Activated T-cell treated with anti-CD3 and anti-CD28 coated beads, Interleukin-2, amount 50 U/mL, for 72 hours (primary cell): ENCODE results near the gene PLA2G4F. TPM values are rescaled to one million over a fixed set of nuclear protein-coding genes. Genes with fewer than 3 reads are reported as not detected.

Experiments
- ATAC-seq, 2 donors: fragments of 150-1000 bp; cut with Tn5 transposase; replicated peaks in 1 of 2; 2 replicates each; pipeline ENCODE4 v1.10.0; 2021; ENCODE audit warnings: moderate library complexity in 2 of 2, mild to moderate bottlenecking in 1 of 2
- DNase-seq, 2 donors: peaks; one replicate each; pipeline ENCODE4 v3.0.0; 2021 to 2022; ENCODE audit warnings: mixed read lengths in 1 of 2
- H3K27ac Mint-ChIP-seq: one replicate; pipeline ENCODE4 v1.8.0; 2022; ENCODE audit warnings: mild to moderate bottlenecking, moderate library complexity, mixed read lengths
- H3K27me3 Mint-ChIP-seq: one replicate; pipeline ENCODE4 v1.8.0; 2022; ENCODE audit warnings: low read depth, mixed read lengths
- H3K36me3 Mint-ChIP-seq, 2 donors: one replicate each; pipeline ENCODE4 v1.8.0; 2022; ENCODE audit warnings: mixed read lengths in 2 of 2, mild to moderate bottlenecking in 1 of 2; ENCODE audit not compliant: insufficient read depth in 2 of 2
- H3K4me1 Mint-ChIP-seq: one replicate; pipeline ENCODE4 v1.8.0; 2022; ENCODE audit warnings: low read depth, mixed read lengths
- H3K4me3 Mint-ChIP-seq, 2 donors: one replicate each; pipeline ENCODE4 v1.8.0; 2022; ENCODE audit warnings: mild to moderate bottlenecking in 2 of 2, mixed read lengths in 2 of 2, moderate library complexity in 2 of 2
- H3K9me3 Mint-ChIP-seq, 2 donors: one replicate each; pipeline ENCODE4 v1.8.0; 2022; ENCODE audit warnings: mixed read lengths in 2 of 2
- total RNA-seq, 2 donors: library from RNA; stranded (reverse); gene quantifications; one replicate each; pipeline ENCODE4 v1.2.3, GENCODE V29; 2022

PLA2G4F gene
- total RNA-seq, 2 donors from 2014 or later = 0.07 TPM; not detected in 1

DNA sequence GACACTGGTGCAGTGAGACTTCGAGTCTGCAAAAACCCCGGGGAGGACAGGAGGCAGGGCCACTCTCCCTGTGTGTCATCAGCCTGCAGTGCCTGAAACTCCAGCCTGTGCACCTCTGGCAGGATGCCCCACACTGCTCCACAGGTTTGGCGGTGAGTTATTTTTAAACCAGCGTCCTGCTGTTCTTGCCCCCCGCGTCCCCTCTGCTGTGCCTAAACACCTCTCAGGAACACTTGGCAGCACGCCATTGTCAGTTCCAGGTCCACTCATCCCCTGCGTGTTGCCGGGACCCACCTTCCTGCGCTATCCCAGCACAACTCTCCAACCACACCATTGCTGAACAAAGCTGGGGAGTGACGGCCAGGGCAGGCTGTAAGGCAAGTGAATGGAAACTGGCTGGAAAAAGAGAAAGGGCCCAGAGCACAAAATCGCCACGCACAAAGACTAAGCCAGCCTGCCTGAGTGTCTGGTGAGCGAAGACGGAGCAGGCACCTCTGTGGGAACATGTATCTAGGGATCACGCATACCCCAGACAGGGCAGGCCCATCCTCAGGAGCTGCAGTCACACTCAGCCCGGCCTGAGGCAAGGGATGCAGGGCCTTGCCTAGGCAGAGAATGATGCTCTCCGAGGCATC is 3.1 kb upstream of the PLA2G4F start:
- Mint-ChIP-seq H3K27ac (no peak overlapping the region), H3K27me3 (no peaks in the 10 kb centered on the region), H3K36me3 (peaks cover 3 to 7% of the 10 kb centered on the region in 2 donors), H3K9me3 (no peaks in the 10 kb centered on the region), H3K4me1 (no peaks in the 10 kb centered on the region), H3K4me3 (no peak overlapping the region)
- DNase-seq (no peak), ATAC-seq (no peak)

DNA sequence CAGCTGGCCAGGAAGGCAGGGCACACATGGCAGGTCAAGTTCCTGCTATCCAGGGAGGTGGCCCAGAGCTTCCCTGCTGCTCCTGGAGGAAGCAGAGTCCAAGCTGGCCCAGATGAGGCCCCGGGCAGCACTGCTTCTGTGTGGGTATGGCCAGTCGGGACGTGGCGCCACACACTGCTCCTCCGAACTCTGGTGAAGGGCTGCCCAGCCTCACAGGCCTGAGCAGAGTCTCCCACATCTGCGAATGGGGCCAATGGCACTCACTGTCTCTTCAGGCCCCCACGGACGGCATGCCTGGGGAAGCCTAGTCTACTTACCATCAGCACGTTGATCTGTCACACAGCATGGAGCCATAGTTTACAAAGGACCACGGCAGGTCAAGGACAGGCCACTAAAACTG is 2.5 kb upstream of the PLA2G4F start:
- Mint-ChIP-seq H3K4me1 (no peaks in the 10 kb centered on the region), H3K27ac (no peak overlapping the region), H3K36me3 (peaks cover 3 to 7% of the 10 kb centered on the region in 2 donors), H3K4me3 (no peak overlapping the region), H3K9me3 (no peaks in the 10 kb centered on the region), H3K27me3 (no peaks in the 10 kb centered on the region)
- DNase-seq = no peak
- ATAC-seq = no peak

DNA sequence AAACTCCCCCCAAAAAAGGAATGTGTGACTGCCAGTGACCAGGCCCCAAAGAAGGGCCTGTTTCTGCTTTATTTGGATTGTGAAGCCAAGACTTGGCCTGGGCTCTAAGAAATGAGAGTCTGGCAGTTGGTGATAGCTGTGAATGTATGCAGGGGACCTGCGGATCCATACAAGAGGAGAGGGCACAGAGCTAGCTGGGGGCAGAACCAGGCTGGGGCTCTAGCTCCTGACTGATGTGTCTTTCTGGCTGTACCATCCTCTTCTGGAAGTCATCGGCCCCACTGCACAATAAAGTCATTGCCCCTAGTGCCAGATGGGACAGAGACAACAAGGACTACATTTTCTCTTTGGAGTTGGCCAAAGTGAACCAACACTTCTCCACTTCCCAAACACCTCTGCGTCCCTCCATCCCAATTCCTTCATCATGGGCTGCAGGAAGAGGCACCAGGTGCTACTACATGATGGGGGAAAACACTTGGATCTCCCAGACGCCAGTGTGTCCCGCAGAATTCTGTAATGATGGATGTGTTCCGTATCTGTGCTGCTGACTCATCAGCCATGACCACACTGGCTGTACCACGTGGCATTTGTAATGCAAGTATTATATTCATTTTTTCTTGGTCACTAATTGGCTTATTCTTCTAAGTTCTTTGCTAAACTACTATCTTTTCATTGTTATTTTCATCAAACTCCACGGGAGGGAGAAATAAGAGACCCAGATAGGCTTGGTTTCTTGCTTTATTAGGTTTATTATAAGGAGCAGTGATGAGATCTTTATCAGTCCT is 1.7 kb upstream of the PLA2G4F start:
- Mint-ChIP-seq H3K4me1 (no peaks in the 10 kb centered on the region), H3K27ac (no peak overlapping the region), H3K36me3 (peaks cover 3 to 7% of the 10 kb centered on the region in 2 donors), H3K27me3 (no peaks in the 10 kb centered on the region), H3K9me3 (no peaks in the 10 kb centered on the region), H3K4me3 (no peak overlapping the region)
- no peak for ATAC-seq
- DNase-seq = no peak

DNA sequence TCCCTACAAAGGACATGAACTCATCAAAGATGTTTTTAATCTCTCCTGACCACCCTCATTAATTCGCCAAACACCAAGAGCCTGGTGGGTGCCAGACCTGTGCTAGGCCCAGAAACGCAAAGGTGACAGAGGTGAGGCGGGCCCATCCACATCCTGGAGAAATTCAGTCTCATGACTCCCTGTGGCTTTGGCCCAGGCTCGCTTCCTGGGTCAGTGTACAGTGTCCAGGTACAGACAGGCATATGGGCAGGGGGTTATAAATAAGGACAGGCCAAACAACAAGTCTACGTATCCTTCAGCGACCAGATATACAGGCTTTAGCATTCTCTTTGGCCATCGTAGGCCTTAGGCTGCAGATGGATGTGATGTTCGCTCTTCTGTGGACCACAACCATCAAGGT is 945 bp upstream of the PLA2G4F start:
- no peak for DNase-seq
- no peak overlapping the region for H3K4me3 Mint-ChIP-seq
- H3K4me1 Mint-ChIP-seq = no peaks in the 10 kb centered on the region
- no peak for ATAC-seq
- no peak overlapping the region for H3K27ac Mint-ChIP-seq
- no peaks in the 10 kb centered on the region for H3K27me3 Mint-ChIP-seq
- no peaks in the 10 kb centered on the region for H3K9me3 Mint-ChIP-seq
- H3K36me3 Mint-ChIP-seq = peaks cover 3 to 7% of the 10 kb centered on the region in 2 donors

DNA sequence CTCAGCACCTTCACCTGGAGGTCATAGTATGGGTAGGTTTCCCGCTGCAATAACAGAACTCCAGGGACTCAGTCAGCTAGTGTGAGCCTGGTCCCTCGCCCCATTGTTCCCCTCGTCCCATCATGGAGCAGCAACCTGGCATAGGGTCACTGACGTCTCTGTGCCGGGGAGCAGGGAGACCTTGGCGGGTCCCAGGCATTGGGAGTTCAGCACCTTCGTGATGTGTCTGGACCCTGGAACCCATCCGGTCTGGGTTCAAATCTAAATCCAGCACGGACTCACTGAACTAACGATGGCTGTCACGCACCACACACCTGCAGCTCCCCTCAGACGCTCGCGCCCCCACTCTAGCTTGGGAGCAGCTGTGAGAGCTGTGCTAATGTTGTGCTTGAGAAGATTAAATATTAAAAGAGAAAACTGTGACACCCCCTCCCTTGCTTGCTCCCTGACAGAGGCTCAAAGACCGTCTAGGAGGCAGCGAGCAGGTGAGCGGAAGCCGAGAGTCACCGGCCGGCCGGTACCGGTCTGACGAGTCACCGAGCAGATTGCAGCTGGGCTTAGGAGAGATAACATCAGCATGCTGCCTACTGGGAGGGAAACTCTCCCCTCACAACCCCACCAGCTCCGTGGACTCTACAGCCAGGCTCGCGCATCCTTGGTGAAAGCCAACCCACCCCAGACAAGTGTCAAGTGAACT is 742 bp downstream of the PLA2G4F start:
- H3K4me3 Mint-ChIP-seq = no peak overlapping the region
- H3K36me3 Mint-ChIP-seq = peaks cover 1 to 2% of the 10 kb centered on the region in 2 donors
- no peak overlapping the region for H3K27ac Mint-ChIP-seq
- DNase-seq (no peak), ATAC-seq (no peak)
- H3K4me1 Mint-ChIP-seq = no peaks in the 10 kb centered on the region
- no peaks in the 10 kb centered on the region for H3K27me3 Mint-ChIP-seq
- no peaks in the 10 kb centered on the region for H3K9me3 Mint-ChIP-seq

DNA sequence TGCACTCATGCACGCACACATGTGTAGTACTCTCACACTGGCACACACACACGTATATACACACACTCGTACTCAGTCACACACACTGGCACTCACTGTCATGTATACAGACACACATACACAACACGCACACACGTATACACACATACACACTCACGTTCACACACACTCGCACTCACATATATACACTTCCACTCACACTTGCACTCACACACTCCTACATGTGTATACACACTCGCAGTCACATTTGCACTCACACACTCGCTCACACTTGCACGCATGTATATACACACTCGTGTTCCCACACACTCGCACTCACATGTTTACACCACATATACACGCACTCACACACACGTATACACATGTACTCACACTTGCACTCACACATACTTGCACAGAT is 1.5 kb downstream of the PLA2G4F start:
- H3K27ac Mint-ChIP-seq = no peak overlapping the region
- H3K4me3 Mint-ChIP-seq = no peak overlapping the region
- no peaks in the 10 kb centered on the region for H3K4me1 Mint-ChIP-seq
- DNase-seq (no peak), ATAC-seq (peak; percentile 6 to 10)
- peaks cover under 1 to 1% of the 10 kb centered on the region in 2 donors for H3K36me3 Mint-ChIP-seq
- H3K9me3 Mint-ChIP-seq = no peaks in the 10 kb centered on the region
- no peaks in the 10 kb centered on the region for H3K27me3 Mint-ChIP-seq

DNA sequence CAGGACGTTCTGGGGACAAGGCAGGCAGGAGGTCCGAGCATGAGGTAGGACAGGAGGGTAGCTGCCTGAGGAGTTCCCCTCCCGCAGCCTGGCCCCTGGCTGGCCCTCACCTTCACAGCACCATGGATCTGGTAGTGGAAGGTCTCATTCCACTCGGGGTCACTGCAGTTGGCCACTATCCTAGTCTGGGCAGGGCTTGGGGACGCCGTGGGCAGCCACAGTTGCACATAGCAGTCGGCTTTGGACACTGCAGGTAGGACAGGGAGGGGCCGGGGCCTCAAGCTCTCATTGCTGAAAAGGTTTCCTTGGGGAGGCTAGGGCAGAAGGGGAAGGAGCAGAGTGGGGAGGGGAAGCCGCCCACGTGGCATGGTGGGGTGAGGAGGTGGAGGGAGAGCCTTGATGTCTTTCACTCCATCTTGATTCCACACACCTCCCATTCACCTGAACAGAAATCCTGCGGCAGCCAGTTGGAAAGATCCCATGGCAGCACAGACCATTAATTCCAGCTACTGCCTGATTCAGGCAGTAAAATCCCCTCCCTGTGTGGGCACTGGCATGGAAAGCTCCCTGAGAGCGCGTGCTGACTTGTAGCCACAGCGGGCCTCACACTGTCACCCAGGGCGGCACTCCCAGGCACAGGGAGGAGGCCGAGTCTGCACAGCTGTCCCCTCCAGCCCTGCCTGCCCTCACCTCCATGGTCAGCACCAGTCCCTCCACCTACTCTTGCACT is 2.1 kb downstream of the PLA2G4F start:
- peaks cover 0 to 1% of the 10 kb centered on the region in 2 donors for H3K36me3 Mint-ChIP-seq
- H3K4me3 Mint-ChIP-seq = no peak overlapping the region
- DNase-seq (no peak), ATAC-seq (peak; percentile 3 to 28)
- no peaks in the 10 kb centered on the region for H3K4me1 Mint-ChIP-seq
- H3K27me3 Mint-ChIP-seq = no peaks in the 10 kb centered on the region
- H3K27ac Mint-ChIP-seq = no peak overlapping the region
- no peaks in the 10 kb centered on the region for H3K9me3 Mint-ChIP-seq

DNA sequence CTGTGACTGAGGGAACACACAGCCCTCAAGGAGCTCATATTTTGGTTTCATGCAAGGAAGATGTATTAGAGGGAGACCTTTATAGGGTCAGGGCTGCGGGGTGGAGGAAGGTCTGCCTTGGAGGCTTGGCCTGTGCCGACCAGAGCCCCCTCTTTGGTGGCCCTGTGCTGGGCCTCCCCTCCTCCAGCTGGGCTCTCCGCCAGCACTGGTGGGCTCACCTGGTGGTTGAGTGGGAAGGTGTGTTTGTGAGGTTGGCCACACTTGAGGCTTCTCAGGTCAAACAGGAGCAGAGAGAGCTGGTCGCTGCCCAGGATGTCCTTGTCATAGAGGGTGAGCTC is 2.6 kb downstream of the PLA2G4F start:
- Mint-ChIP-seq H3K27ac (no peak overlapping the region), H3K36me3 (peaks cover 0 to 1% of the 10 kb centered on the region in 2 donors), H3K4me3 (no peak overlapping the region), H3K27me3 (no peaks in the 10 kb centered on the region), H3K4me1 (no peaks in the 10 kb centered on the region), H3K9me3 (no peaks in the 10 kb centered on the region)
- ATAC-seq = no peak
- DNase-seq = no peak

DNA sequence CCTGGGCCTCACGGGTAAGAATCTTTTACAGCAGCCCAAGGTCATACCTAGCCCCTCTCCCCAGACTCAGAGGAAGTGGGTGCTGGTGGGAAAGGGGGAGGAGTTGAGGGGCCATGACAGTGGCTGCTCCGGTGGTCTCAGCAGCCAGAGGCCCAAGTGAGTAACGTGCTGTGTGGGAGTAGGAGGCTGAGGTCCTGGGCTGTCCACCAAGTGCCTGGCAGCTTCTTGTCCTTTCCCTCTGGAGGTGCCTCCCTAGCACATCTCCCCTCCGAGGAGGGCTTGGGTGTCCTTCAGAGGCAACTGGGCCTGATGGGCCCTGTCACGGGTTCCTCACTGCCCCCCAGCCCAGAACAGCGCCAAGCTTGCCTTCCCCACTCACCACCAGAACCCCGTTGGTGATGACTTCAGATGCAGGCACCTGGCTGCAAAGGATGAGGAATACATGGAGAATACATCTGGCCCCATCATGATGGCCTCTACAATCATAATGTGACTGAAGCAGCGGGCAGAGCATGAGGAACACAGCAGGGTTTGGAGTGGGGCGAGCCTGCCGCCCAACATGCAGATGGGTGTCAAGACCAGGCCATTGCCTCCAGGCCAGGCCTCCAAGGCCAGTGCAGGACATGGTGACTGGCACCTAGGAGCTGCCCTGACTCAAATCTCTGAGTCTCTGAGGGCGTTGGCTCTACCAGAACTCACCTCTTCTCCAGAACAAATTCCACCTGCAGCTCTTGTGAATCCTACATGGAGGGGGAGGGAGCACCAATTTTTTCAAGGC is 3.3 kb downstream of the PLA2G4F start:
- ATAC-seq = no peak
- Mint-ChIP-seq H3K9me3 (no peaks in the 10 kb centered on the region), H3K36me3 (no peaks in the 10 kb centered on the region)

DNA sequence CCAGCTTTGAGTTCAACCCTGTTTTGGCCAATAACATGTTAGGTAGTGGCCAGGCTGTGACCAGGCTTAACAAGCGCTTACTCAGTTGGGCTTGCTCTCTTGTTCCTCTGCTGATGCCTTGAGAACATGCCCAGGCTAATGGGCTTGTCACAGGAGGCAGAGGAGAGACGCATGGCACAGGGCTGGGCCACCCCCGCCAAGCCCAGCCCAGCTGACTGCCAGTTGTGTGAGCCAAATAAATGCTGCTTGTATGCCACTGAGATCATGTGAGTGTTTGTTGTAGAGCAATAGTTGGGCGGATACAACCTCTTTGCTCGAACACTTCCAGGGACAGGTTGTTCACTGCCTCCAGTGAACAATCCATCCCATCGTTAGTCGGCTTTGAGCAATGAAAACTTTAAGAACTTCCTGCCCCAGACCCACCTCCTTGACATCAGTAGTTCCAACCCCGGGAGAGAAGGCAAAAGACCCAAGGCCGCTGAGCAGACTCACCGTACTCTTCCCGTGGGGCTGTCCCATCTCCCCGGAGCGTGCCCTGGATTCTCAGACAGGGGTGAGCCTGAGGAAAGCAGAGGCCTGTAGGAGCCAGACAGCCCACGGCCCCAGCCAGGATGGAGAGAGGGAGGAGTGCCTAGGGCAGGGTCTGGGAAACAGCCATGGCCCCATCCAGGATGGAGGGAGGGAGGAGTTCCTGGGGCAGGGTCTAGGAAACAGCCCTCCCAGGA is 4.1 kb downstream of the PLA2G4F start:
- Mint-ChIP-seq H3K4me3 (no peak overlapping the region), H3K27ac (no peak overlapping the region), H3K36me3 (no peaks in the 10 kb centered on the region), H3K4me1 (no peaks in the 10 kb centered on the region), H3K9me3 (no peaks in the 10 kb centered on the region), H3K27me3 (no peaks in the 10 kb centered on the region)
- ATAC-seq (no peak), DNase-seq (no peak)

More for the DNA sequence above, 3.3 kb downstream of the PLA2G4F start:
- Mint-ChIP-seq H3K4me1 (no peaks in the 10 kb centered on the region), H3K27ac (no peak overlapping the region), H3K4me3 (no peak overlapping the region), H3K27me3 (no peaks in the 10 kb centered on the region)
- DNase-seq = no peak

DNA sequence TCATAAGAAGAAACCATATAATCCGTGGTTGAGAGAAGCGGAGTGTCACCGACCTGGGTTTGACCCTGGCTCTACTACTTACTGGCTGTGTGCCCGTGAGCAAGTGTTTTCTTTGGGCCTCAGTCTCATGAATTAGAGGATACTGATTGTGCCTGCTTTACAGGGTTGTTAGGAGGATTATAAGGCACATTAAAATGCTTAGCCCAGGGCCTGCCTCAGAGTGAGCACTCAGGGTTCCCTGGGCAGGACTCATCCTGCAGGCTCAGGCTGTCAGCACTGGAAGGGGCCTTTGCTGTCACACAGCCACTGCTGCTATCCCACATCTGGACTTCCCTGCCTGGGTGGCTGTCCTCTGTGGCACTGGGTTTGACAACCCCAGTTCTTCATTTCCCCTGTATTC is 4.7 kb downstream of the PLA2G4F start:
- DNase-seq (no peak), ATAC-seq (no peak)
- no peaks in the 10 kb centered on the region for H3K36me3 Mint-ChIP-seq
- H3K27me3 Mint-ChIP-seq = no peaks in the 10 kb centered on the region
- H3K4me1 Mint-ChIP-seq = no peaks in the 10 kb centered on the region
- no peak overlapping the region for H3K27ac Mint-ChIP-seq
- H3K4me3 Mint-ChIP-seq = no peak overlapping the region
- H3K9me3 Mint-ChIP-seq = no peaks in the 10 kb centered on the region

DNA sequence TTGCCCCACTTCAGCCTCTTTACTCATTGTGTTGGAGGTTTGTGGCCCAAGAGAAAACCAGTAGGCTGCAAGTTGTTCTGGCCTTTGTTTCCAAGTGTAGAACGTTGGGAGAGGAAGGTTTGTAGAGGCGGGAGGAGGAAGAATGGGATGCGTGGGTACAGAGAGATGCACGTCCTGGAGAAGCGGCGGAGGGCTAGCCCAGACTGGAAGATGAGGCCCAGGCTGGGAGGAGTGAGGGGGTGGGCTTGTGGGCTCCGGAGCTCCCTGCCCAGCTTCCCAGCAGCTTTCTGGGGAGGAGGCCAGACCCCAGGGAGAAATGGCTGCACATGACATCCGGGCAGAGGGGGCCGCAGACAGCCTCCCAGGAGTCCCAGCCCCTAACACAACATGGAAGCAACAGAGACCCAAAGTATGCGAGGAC is 5.3 kb downstream of the PLA2G4F start:
- Mint-ChIP-seq H3K27ac (no peak overlapping the region), H3K9me3 (no peaks in the 10 kb centered on the region), H3K4me1 (no peaks in the 10 kb centered on the region), H3K4me3 (no peak overlapping the region), H3K36me3 (no peaks in the 10 kb centered on the region), H3K27me3 (no peaks in the 10 kb centered on the region)
- ATAC-seq (no peak), DNase-seq (no peak)
